Fibroblast of mammary gland (primary cell): ENCODE data around the gene LAMA2.

Experiments
- DNase-seq: peaks from one replicate; pipeline ENCODE4 v3.0.0-alpha.2; 2010; ENCODE audit warnings: low read depth
- H3K4me3 ChIP-seq: 2 replicates; pipeline ENCODE4 v1.5.1; 2011; ENCODE audit warnings: low read depth, mild to moderate bottlenecking, low read length, moderate library complexity; ENCODE audit not compliant: control insufficient read depth
- CTCF ChIP-seq: conservative IDR thresholded peaks from 2 replicates; pipeline ENCODE4 v1.5.1; 2011; ENCODE audit warnings: low read depth, low read length, inconsistent platforms; ENCODE audit not compliant: control insufficient read depth, insufficient read depth

The LAMA2 gene

GRCh38 chr6:129014302-129014701 lies 131.4 kb downstream of the LAMA2 start:
- no peak overlapping the region for H3K4me3 ChIP-seq
- DNase-seq = no peak
- no peak for TF ChIP-seq CTCF

GRCh38 chr6:129015721-129016120 lies 132.8 kb downstream of the LAMA2 start:
- TF ChIP-seq CTCF = no peak
- DNase-seq = no peak
- H3K4me3 ChIP-seq = no peak overlapping the region

- H3K4me3 ChIP-seq = no peak overlapping the region
- TF ChIP-seq CTCF = no peak
- DNase-seq = no peak
Measured at GRCh38 chr6:129016844-129017243, 133.9 kb downstream of the LAMA2 start.

- no peak overlapping the region for H3K4me3 ChIP-seq
- no peak for TF ChIP-seq CTCF
- DNase-seq = no peak
Measured at GRCh38 chr6:129022011-129022553, 139.1 kb downstream of the LAMA2 start.

GRCh38 chr6:129026601-129027000 lies 143.7 kb downstream of the LAMA2 start:
- no peak overlapping the region for H3K4me3 ChIP-seq
- DNase-seq = no peak
- no peak for TF ChIP-seq CTCF

GRCh38 chr6:129029778-129030177 lies 146.8 kb downstream of the LAMA2 start:
- H3K4me3 ChIP-seq = no peak overlapping the region
- TF ChIP-seq CTCF = no peak
- DNase-seq = peak; percentile 18

GRCh38 chr6:129030215-129030614 lies 147.3 kb downstream of the LAMA2 start:
- TF ChIP-seq CTCF = no peak
- DNase-seq = peak; percentile 67
- no peak overlapping the region for H3K4me3 ChIP-seq
